Caco-2 (cell line): Measurements from ENCODE around the gene VRK1. TPM values are rescaled to one million over a fixed set of nuclear protein-coding genes. Genes with fewer than 3 reads are reported as not detected.

Source experiments
- BruUV-seq: library from RNA; stranded (reverse); fragments of 400-500 nt; replicated peaks from 2 replicates; lab custom pipeline; 2021; lab: Mats Ljungman, UMichigan
- CTCF ChIA-PET: fragments of 300-600 bp; sonication (Branson Sonifier 250); formaldehyde crosslinking; loops from one replicate; lab custom pipeline; 2022; ENCODE audit warnings: antibody characterized with exemption; lab: Charles Lee
- POLR2A ChIA-PET: fragments of 300-600 bp; sonication (Branson Sonifier 250); formaldehyde crosslinking; loops from one replicate; lab custom pipeline; 2022; ENCODE audit warnings: antibody characterized with exemption; lab: Charles Lee
- DNase-seq, 2 experiments: peaks; one replicate each; pipeline versions ENCODE4 v3.0.0 to v3.0.0-alpha.2; 2020 to 2022
- H3K27me3 ChIP-seq: replicated peaks from 2 replicates; pipeline ENCODE4 v1.6.0; 2011; ENCODE audit warnings: low read length; ENCODE audit not compliant: control insufficient read depth, insufficient read depth
- H3K36me3 ChIP-seq: 2 replicates; pipeline ENCODE4 v1.5.1; 2011; ENCODE audit warnings: low read length; ENCODE audit not compliant: control insufficient read depth, insufficient read depth
- H3K4me1 ChIP-seq: fragments of 250-450 bp; sonication (Bioruptor Pico); 2 replicates; pipeline ENCODE4 v1.5.1; 2020; ENCODE audit warnings: mild to moderate bottlenecking
- H3K4me3 ChIP-seq: 2 replicates; pipeline ENCODE4 v1.5.1; 2011; ENCODE audit warnings: low read depth, mild to moderate bottlenecking, control low read depth, low read length
- H3K9me3 ChIP-seq: fragments of 250-450 bp; sonication (Bioruptor Pico); 2 replicates; pipeline ENCODE4 v1.5.1; 2020; ENCODE audit warnings: mild to moderate bottlenecking, moderate library complexity
- H3K27ac Mint-ChIP-seq: one replicate; pipeline ENCODE4 v1.8.0; 2022; ENCODE audit warnings: mixed read lengths; ENCODE audit not compliant: unreplicated experiment
- H3K27me3 Mint-ChIP-seq: one replicate; pipeline ENCODE4 v1.8.0; 2022; ENCODE audit warnings: mixed read lengths; ENCODE audit not compliant: insufficient read depth, unreplicated experiment
- H3K36me3 Mint-ChIP-seq: one replicate; pipeline ENCODE4 v1.8.0; 2022; ENCODE audit warnings: mild to moderate bottlenecking, mixed read lengths; ENCODE audit not compliant: insufficient read depth, unreplicated experiment
- H3K4me1 Mint-ChIP-seq: one replicate; pipeline ENCODE4 v1.8.0; 2022; ENCODE audit warnings: low read depth, mixed read lengths; ENCODE audit not compliant: unreplicated experiment
- H3K4me3 Mint-ChIP-seq: one replicate; pipeline ENCODE4 v1.8.0; 2022; ENCODE audit warnings: mild to moderate bottlenecking, moderate library complexity, mixed read lengths; ENCODE audit not compliant: unreplicated experiment
- H3K9me3 Mint-ChIP-seq: one replicate; pipeline ENCODE4 v1.8.0; 2022; ENCODE audit warnings: mixed read lengths; ENCODE audit not compliant: unreplicated experiment
- CTCF ChIP-seq, 2 experiments: fragments of 200-600 bp in 1 of 2; IDR thresholded peaks; 1 replicate in 1 of 2; 2 replicates in 1 of 2; pipeline versions ENCODE4 v1.5.1 to v1.8.0; 2011 to 2022; ENCODE audit warnings: antibody characterized with exemption in 1 of 2, control low read depth in 1 of 2, inconsistent platforms in 1 of 2, low read depth in 1 of 2, low read length in 1 of 2, mild to moderate bottlenecking in 1 of 2, moderate library complexity in 1 of 2; ENCODE audit not compliant: insufficient read depth in 1 of 2, severe bottlenecking in 1 of 2, unreplicated experiment in 1 of 2
- intact Hi-C: fragments of 100-400 bp; cut with micrococcal nuclease; formaldehyde crosslinking; loops from one replicate; pipeline ENCODE4 v1.10.0; 2022; ENCODE audit not compliant: unreplicated experiment
- total RNA-seq: library from RNA; stranded (reverse); gene quantifications from 2 replicates; pipeline ENCODE4 v1.2.3, GENCODE V29; 2022

VRK1 gene
- total RNA-seq, 1 experiment from 2014 or later: 42.1 TPM

GRCh38 chr14:96894966-96895365 is 97.8 kb downstream of the VRK1 start:
- Histone ChIP-seq H3K36me3 (no peaks in the 10 kb centered on the region), H3K9me3 (no peaks in the 10 kb centered on the region), H3K4me1 (no peaks in the 10 kb centered on the region), H3K27me3 (no peaks in the 10 kb centered on the region), H3K4me3 (no peak overlapping the region)
- intact Hi-C loops: no loop called here
- BruUV-seq: no TSS peak
- Mint-ChIP-seq H3K4me1 (no peaks in the 10 kb centered on the region), H3K9me3 (no peaks in the 10 kb centered on the region), H3K36me3 (peaks cover 6% of the 10 kb centered on the region), H3K27ac (no peak overlapping the region), H3K4me3 (no peak overlapping the region), H3K27me3 (no peaks in the 10 kb centered on the region)
- CTCF ChIA-PET: no interaction called here
- DNase-seq: no peak
- no peak for TF ChIP-seq CTCF (IDR thresholded peaks at IDR 0.05; ENCODE audit: insufficient read depth in 1 of 2, low read depth in 1 of 2, low read length in 1 of 2, severe bottlenecking in 1 of 2, unreplicated experiment in 1 of 2)
- POLR2A ChIA-PET: no interaction called here

- no peaks in the 10 kb centered on the region for H3K4me1 Mint-ChIP-seq
These were observed 98.6 kb downstream of the VRK1 start for GRCh38 chr14:96895658-96896271.

GRCh38 chr14:96897184-96897583 is 100.0 kb downstream of the VRK1 start:
- no peak overlapping the region for H3K4me3 ChIP-seq
- DNase-seq: no peak
- H3K36me3 Mint-ChIP-seq: peaks cover 6% of the 10 kb centered on the region
- H3K27me3 Mint-ChIP-seq: no peaks in the 10 kb centered on the region
- no peaks in the 10 kb centered on the region; the same call in 1 of the 2 replicates for H3K27me3 ChIP-seq
- ChIA-PET CTCF (no interaction called here), POLR2A (no interaction called here)
- no peaks in the 10 kb centered on the region for H3K4me1 ChIP-seq
- H3K4me3 Mint-ChIP-seq: no peak overlapping the region
- TF ChIP-seq CTCF (IDR thresholded peaks at IDR 0.05; ENCODE audit: insufficient read depth in 1 of 2, low read depth in 1 of 2, low read length in 1 of 2, severe bottlenecking in 1 of 2, unreplicated experiment in 1 of 2): no peak
- H3K9me3 ChIP-seq: no peaks in the 10 kb centered on the region
- intact Hi-C loops: no loop called here
- no peaks in the 10 kb centered on the region for H3K9me3 Mint-ChIP-seq
- no peaks in the 10 kb centered on the region for H3K36me3 ChIP-seq
- BruUV-seq: no TSS peak
- H3K27ac Mint-ChIP-seq: no peak overlapping the region
- H3K4me1 Mint-ChIP-seq: no peaks in the 10 kb centered on the region

More at GRCh38 chr14:96895658-96896271, 98.6 kb downstream of the VRK1 start:
- Mint-ChIP-seq H3K36me3 (peaks cover 6% of the 10 kb centered on the region), H3K27me3 (no peaks in the 10 kb centered on the region), H3K9me3 (no peaks in the 10 kb centered on the region), H3K4me3 (no peak overlapping the region), H3K27ac (no peak overlapping the region)
- no TSS peak for BruUV-seq
- no peak for TF ChIP-seq CTCF (IDR thresholded peaks at IDR 0.05; ENCODE audit: insufficient read depth in 1 of 2, low read depth in 1 of 2, low read length in 1 of 2, severe bottlenecking in 1 of 2, unreplicated experiment in 1 of 2)
- no peaks in the 10 kb centered on the region for H3K36me3 ChIP-seq
- ChIA-PET CTCF (no interaction called here), POLR2A (no interaction called here)
- H3K9me3 ChIP-seq: no peaks in the 10 kb centered on the region
- H3K27me3 ChIP-seq: no peaks in the 10 kb centered on the region; the same call in 1 of the 2 replicates
- intact Hi-C loops: no loop called here
- H3K4me1 ChIP-seq: no peaks in the 10 kb centered on the region
- H3K4me3 ChIP-seq: no peak overlapping the region
- no peak for DNase-seq
